Right lobe of liver (tissue), 6 donors: Measurements from ENCODE around the gene LRMDA. TPM values are rescaled to one million over a fixed set of nuclear protein-coding genes. Genes with fewer than 3 reads are reported as not detected.

Experiments used
- ATAC-seq, 4 donors: fragments of 200-7000 bp; cut with Tn5 transposase; one replicate each; pipeline ENCODE4 v1.9.1; 2020; ENCODE audit warnings: mild to moderate bottlenecking in 4 of 4, moderate library complexity in 4 of 4
- DNase-seq, 3 donors: peaks; one replicate each; pipeline ENCODE4 v3.0.0-alpha.2; 2020
- H3K27ac ChIP-seq, 3 donors: fragments of 200-600 bp; one replicate each; pipeline ENCODE4 v1.8.0; 2022
- H3K27me3 ChIP-seq, 2 donors: fragments of 200-600 bp; one replicate each; pipeline ENCODE4 v1.8.0; 2022
- H3K36me3 ChIP-seq, 4 donors: fragments of 200-600 bp; sonication (generic) in 1 of 4; one replicate each; pipeline versions ENCODE4 v1.5.1 to v1.8.0; 2017 to 2022; ENCODE audit warnings: control low read depth in 1 of 4
- H3K4me1 ChIP-seq, 4 donors: fragments of 200-600 bp; sonication (generic) in 1 of 4; one replicate each; pipeline versions ENCODE4 v1.5.1 to v1.8.0; 2017 to 2022; ENCODE audit warnings: control low read depth in 1 of 4
- H3K4me3 ChIP-seq, 3 donors: fragments of 200-600 bp; one replicate each; pipeline ENCODE4 v1.8.0; 2022
- H3K9me3 ChIP-seq, 4 donors: fragments of 200-600 bp; sonication (generic) in 1 of 4; one replicate each; pipeline versions ENCODE4 v1.5.1 to v1.8.0; 2017 to 2022; ENCODE audit warnings: control low read depth in 1 of 4
- CTCF ChIP-seq, 4 donors: fragments of 200-600 bp in 3 of 4; fragments of 450-650 bp in 1 of 4; IDR thresholded peaks; one replicate each; pipeline versions ENCODE4 v1.5.1 to v1.8.0; 2016 to 2022; ENCODE audit warnings: antibody characterized with exemption in 4 of 4, mild to moderate bottlenecking in 2 of 4
- POLR2A ChIP-seq: fragments of 450-650 bp; IDR thresholded peaks from one replicate; pipeline ENCODE4 v1.6.1; 2017; ENCODE audit warnings: antibody characterized with exemption, mild to moderate bottlenecking
- WGBS: methylation state at CpG from one replicate; pipeline ENCODE4 v1.1.6; 2018; ENCODE audit warnings: low coverage, low lambda C conversion rate; ENCODE audit not compliant: insufficient coverage; ENCODE audit errors: missing lambda C conversion rate; 5-methylcytosine and 5-hydroxymethylcytosine counted together
- intact Hi-C, 2 donors: fragments of 100-400 bp; cut with DNase I; formaldehyde crosslinking; loops; one replicate each; pipeline versions ENCODE4 v1.11.2 to v1.14.1; 2022
- total RNA-seq, 6 experiments: library from RNA; depleted of rRNA in 2 of 6; stranded (reverse); fragments of >200 nt in 2 of 6; fragmentation: NEBNext Ultra II Directional in 3 of 6; extraction: Animal tissue kit (Norgen Biotek cat#: 25700) in 3 of 6; gene quantifications; one replicate each; pipeline versions ENCODE4 v1.1.0 to v1.2.4, GENCODE V29; 2016 to 2023
- donor health status: DM: no; HTN: yes; CAD: no.
- donor health status: DM: no; HTN: no; CAD: no.
- donor health status: DM: no; HTN: no; CAD: no.
- donor health status: DM: no; HTN: yes; CAD: no.
- donor health status: DM: no; HTN: yes; CAD: no.

LRMDA gene
- total RNA-seq, 6 experiments from 2014 or later = 9.9 to 19.9 (median 16.3) TPM

- Histone ChIP-seq H3K4me3 (no peak overlapping the region), H3K9me3 (no peaks in the 10 kb centered on the region), H3K27ac (no peak overlapping the region), H3K27me3 (no peaks in the 10 kb centered on the region), H3K36me3 (no peaks in the 10 kb centered on the region), H3K4me1 (peaks cover 0 to 5% (median 0%) of the 10 kb centered on the region in 4 donors)
- WGBS = 72% methylated on average over 7 of the region's 7 CpGs
- TF ChIP-seq POLR2A (no peak), CTCF (IDR thresholded peaks at IDR 0.05) (no peak)
- intact Hi-C loops = no loop called here
- DNase-seq (no peak), ATAC-seq (no peak)
Observed at GRCh38 chr10:75547391-75548298, 116.2 kb downstream of the LRMDA start.

DNA sequence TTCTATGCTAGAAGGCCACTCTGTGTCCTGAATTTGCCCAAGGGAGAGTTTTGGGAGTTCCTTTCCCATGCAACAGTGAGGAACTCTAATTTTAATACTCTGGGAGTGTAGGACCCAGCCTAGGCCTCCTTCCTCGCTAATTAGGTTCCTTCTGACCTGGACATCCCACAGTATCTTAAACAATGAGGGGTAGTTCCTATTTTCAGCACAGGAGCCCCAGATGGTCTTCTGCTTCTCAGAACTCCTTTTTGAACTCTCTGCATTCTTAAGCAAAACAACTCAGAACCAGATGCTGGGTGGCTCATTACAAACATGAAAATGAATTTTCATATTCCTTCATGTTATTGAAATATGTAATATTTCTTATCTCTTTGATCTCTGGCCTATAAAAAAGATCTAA, 116.9 kb downstream of the LRMDA start:
- no peak overlapping the region for H3K27ac ChIP-seq
- intact Hi-C loops = no loop called here
- H3K4me3 ChIP-seq = no peak overlapping the region
- DNase-seq (no peak), ATAC-seq (no peak)
- H3K27me3 ChIP-seq = no peaks in the 10 kb centered on the region
- H3K4me1 ChIP-seq = peaks cover 0 to 5% (median 0%) of the 10 kb centered on the region in 4 donors
- H3K36me3 ChIP-seq = no peaks in the 10 kb centered on the region
- no peak for TF ChIP-seq CTCF (IDR thresholded peaks at IDR 0.05)
- TF ChIP-seq POLR2A = no peak
- WGBS = 71% methylated on average over 1 of the region's 1 CpG
- H3K9me3 ChIP-seq = no peaks in the 10 kb centered on the region

- Histone ChIP-seq H3K4me3 (no peak overlapping the region), H3K27ac (no peak overlapping the region), H3K36me3 (no peaks in the 10 kb centered on the region), H3K27me3 (no peaks in the 10 kb centered on the region), H3K4me1 (peaks cover 0 to 5% (median 0%) of the 10 kb centered on the region in 4 donors), H3K9me3 (no peaks in the 10 kb centered on the region)
- ATAC-seq = no peak
- DNase-seq = no peak
- intact Hi-C loops = no loop called here
- no peak for TF ChIP-seq POLR2A
- no peak for TF ChIP-seq CTCF (IDR thresholded peaks at IDR 0.05)
Observed at GRCh38 chr10:75550191-75550590, 118.8 kb downstream of the LRMDA start.

GRCh38 chr10:75552171-75552570, 120.7 kb downstream of the LRMDA start:
- ATAC-seq (no peak), DNase-seq (no peak)
- 100% methylated on average over 1 of the region's 1 CpG for WGBS
- Histone ChIP-seq H3K4me1 (no peaks in the 10 kb centered on the region), H3K36me3 (no peaks in the 10 kb centered on the region), H3K27ac (no peak overlapping the region), H3K9me3 (no peaks in the 10 kb centered on the region), H3K27me3 (no peaks in the 10 kb centered on the region), H3K4me3 (no peak overlapping the region)
- intact Hi-C loops = no loop called here
- no peak for TF ChIP-seq CTCF (IDR thresholded peaks at IDR 0.05)
- no peak for TF ChIP-seq POLR2A
